ENCODE measurements around the gene PRCC.

GRCh38 chr1:156806512-156807440, 39.4 kb downstream of the PRCC start:
- TF ChIP-seq, protein P1, sequence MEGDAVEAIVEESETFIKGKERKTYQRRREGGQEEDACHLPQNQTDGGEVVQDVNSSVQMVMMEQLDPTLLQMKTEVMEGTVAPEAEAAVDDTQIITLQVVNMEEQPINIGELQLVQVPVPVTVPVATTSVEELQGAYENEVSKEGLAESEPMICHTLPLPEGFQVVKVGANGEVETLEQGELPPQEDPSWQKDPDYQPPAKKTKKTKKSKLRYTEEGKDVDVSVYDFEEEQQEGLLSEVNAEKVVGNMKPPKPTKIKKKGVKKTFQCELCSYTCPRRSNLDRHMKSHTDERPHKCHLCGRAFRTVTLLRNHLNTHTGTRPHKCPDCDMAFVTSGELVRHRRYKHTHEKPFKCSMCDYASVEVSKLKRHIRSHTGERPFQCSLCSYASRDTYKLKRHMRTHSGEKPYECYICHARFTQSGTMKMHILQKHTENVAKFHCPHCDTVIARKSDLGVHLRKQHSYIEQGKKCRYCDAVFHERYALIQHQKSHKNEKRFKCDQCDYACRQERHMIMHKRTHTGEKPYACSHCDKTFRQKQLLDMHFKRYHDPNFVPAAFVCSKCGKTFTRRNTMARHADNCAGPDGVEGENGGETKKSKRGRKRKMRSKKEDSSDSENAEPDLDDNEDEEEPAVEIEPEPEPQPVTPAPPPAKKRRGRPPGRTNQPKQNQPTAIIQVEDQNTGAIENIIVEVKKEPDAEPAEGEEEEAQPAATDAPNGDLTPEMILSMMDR (IDR thresholded peaks at IDR 0.05; ENCODE audit: low read length): no peak
- TF ChIP-seq EZH2 (IDR thresholded peaks at IDR 0.05; ENCODE audit: borderline replicate concordance, low read length): no peak
